HG02840 (cell line): ENCODE data around the gene TMSB4Y.

ENCODE experiments used
- ATAC-seq: cut with Tn5 transposase; IDR thresholded peaks from one replicate; pipeline ENCODE4 v1.9.1; 2021; ENCODE audit warnings: mild to moderate bottlenecking, moderate library complexity, moderate number of reproducible peaks; ENCODE audit not compliant: unreplicated experiment, low FRiP score

The TMSB4Y gene

DNA sequence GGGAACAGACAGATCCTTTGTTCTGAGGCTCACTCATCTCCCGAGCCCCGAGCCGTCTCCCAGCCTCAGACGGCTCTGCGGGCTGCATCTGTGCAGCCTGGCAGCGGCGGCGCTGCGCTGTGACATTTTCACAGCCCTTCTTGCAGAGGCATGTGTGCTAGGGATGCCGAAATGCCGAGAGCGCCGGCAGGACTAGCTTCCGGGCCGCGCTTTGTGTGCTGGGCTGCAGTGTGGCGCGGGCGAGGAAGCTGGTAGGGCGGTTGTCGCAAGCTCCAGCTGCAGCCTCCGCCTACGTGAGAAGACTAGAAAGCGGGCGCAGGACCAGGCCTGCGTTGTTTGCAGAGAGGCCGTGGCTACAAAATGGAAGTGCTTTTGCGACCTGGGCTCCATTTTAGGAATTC lies at the start of gene TMSB4Y:
Gene TMSB4Y (plus strand): TSS at position 332 of the 401 bp plus-strand sequence.
- ATAC-seq, result no peak

DNA sequence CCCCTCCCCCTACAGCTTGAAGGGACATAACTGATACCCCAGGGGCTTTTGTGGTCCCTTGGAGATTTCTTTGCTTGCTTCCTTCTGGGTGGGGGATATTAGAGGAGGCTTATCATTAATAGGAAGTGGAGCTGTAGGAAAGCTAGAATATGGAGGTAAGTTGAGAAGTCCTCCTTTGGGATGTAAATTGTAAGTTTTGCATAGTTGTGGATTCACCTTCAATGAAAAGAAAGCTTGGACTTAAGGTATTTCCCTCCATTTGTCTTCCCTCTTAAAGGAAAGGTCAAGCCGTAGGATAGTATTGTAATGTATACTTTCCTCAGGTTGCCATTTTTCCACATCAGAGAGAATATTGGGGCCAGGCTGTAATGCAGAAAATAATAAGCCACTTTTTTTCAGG lies 39.5 kb upstream of the TMSB4Y start:
- ATAC-seq, result no peak

DNA sequence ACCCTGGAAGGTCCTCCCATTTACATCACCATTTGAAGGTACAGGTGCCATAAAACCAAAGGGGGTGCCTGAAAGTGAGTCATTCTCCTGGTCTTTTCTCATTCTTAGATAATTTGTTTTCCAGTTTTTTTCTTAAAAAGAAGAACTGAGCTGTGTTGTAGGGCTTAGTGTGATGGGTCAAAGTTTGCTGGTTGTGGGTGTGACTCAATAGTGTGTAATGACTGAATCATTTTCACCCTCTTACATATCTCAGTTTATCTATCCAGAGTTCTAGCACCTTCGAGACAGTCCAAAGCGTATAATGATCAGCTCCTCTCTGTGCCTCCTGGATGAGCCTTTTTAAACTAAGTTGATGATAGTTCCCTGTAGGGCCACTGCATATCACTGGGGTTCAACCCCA lies 32.6 kb upstream of the TMSB4Y start:
- no peak for ATAC-seq

DNA sequence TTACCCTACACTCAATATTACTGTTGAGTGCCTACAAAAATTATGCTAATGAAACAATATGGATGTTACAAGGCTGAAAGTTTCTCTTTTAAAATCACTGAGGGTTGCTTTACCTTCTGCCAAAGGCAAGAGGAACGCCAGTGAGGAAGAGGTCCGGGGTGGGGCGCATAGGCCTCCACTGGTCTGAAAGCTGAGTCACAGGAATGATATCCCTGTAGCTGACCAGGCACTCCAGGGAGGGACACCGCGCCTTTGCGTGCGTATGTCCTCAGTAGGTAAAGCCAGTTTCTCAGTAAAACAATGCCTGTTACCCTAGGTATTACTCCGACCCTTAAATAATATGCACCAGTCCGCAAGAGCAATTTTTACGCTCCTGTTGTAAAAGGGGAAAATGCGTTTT lies 1.4 kb upstream of the TMSB4Y start:
- ATAC-seq, result no peak

DNA sequence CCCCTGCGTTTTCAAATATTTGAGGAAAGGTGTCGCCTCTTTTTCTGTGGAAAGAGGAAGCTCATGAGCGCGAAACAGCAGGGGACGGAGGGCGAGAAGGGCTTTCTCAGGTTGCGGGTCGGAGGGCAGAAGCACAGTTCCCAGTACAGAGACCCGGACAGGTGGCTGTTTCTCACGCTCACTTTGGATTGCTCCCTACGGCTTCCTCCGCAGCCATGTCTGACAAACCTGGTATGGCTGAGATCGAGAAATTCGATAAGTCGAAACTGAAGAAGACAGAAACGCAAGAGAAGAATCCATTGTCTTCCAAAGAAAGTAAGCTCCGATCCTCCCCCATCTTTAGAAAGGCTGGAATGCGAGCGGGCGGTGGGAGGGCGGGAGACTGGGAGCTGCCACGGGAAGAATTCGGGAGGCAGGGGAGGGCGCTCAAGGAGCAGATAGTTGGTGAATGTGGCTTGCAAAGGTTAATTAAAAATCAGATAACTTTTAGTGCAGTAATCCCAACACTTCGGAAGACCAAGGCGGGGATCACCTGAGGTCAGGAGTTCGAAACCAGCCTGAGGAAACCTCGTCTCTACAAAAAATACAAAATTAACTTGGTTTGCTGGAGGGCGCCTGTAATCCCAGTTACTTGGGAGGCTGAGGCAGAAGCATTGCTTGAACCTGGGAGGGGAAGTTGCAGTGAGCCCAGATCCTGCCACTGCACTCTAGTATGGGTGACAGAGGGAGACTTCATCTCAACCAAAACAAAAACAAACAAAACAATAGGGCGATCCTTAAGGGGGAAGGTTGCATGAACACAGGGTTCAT lies 627 bp downstream of the TMSB4Y start:
- ATAC-seq, result no peak

DNA sequence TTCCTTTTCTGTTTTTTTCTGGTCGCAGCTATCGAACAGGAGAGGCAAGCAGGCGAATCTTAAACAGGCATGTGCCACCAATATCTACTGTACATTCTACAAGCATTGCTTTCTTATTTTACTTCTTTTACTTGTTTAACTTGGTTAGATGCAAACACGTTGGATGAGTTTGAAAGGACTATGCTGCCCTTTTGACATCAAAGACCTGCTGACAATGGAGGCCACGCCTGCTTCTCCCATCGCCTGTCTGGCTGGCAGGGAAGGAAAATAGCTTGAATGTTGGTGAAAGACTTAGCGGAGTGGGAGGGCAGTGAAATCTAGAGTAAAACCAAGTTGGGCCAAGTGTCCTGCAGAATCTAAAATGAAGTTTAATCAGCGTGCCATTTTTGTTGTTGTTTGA lies 1.5 kb downstream of the TMSB4Y start:
- ATAC-seq, result no peak

DNA sequence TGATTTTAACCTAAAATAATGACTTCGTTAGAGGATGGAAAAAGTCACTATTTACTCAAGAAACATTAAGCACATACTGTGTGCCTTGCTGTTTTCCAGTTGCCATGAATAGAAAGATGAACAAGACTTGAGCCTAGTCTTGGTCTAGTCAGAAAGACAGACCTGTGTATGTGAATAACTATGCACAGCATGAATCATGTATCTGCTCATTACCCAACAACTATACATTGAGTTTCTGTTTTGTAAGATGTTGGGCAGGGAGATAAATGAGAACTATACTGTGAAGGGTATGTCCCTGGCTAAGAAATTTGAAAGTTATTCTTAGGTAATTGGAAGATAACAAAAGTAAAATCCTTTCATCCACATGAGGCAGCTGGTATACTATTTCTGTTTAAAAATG lies 4.3 kb downstream of the TMSB4Y start:
- ATAC-seq, result no peak

DNA sequence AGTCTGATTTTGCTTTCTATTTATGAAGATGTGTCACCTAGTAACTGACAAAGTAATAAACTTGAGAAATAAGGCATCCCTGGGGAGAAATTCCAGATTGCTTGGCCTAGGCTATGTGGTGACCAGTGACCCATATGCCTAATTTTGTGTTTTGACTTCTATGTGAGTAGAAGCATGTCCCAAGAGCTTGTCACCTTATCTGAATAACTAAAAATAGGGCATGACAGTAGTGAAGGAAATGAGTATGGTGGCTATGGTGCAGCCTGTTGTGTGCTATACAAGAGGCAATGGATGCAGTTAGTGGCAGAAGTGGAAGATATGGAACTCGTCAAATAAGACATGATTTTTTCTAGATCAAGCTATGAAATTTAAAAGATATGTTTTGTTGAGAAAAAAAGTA lies 15.3 kb downstream of the TMSB4Y start:
- ATAC-seq, result no peak

DNA sequence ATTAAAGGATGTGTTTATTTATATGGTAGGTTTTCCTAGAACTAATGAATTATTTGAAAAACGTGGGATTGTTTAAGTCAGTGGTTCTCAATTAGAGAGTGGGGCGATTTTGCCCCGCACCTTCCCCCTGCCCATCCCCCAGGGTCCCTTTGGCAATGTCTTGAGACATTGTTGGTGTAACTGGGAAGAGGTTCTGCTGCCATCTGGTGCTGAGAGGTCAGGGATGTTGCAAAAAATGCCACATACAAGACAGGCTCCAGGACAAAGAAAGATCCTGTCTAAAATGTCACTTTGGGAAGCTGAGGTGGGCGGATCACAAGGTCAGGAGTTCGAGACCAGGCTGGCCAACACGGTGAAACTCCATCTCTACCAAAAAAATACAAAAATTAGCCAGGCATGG lies 25.8 kb downstream of the TMSB4Y start:
- no peak for ATAC-seq

DNA sequence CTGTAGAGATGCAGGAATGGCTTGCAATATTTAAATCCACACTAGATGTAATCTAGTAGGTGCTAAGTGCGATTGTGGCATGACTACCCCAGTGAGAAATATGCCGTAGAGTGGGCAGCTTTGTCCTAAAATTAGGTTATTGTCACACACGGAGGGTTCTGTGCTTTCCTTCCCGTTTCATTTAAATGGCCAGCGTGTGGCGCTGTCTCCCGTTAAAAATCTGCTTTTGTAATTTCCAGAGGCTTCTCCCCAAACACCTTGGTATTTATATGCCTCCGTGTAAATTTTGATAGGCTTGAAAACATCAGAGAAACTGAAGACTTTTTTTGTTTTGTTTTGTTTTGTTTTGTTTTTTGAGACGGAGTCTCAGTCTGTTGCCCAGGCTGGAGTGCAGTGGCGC lies 34.9 kb downstream of the TMSB4Y start:
- ATAC-seq, result no peak

DNA sequence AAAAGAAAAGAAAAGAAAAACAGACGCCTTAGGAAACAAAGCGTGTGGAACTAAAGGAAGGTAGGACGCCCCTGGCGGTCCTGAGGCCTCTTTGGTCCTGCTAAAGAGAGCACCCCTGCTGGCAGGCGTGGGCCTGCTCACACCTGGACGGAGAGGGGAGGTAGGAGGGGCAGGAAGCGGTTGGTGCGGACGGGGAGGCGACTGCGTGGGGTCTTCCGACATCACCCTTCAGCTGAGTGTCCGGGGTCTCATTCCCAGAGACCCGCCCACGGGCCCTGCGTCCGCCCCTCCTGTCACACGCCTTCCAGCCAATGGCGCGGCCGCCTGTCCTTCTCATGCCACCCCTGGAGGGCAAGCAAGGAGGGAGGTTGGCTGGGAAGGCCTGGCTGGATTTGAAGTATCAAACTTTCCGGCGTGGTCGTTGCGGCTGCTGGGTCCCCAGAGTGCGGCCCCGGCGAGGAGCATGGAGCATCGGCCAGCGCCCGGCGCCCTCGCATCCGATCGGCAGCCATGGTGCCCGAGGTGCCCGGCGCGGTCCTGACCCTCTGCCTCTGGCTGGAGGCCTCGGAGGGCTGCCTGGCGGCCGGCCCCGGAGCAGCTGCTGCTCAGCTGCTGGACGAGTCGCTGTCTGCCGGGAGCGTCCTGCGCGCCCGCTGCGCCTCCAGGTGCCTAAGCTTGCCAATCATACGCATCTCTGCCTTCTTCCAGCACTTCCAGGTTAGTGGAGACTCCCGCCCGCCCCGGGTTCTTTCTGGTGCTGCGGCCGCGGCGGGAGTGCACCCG lies 47.8 kb downstream of the TMSB4Y start:
- no peak for ATAC-seq

DNA sequence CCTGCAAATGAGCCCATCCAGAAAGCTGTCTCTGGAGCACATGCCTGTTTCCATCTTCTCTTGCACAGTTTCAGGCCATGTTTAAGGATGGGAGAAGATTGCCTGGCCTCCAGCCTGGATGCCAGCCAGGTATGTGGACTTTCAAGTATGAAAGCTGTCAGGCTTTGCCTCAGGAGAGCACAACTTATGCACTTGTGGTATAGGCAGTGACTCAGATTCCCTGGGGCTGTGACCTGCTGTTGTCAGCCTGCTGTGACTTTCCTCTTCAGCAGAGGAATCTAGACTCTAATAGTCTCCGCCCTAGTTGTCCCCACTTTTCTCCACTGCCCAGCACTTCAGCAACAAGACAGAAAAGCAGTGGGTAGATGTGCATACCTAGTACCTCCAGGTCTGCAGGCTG lies 51.0 kb downstream of the TMSB4Y start:
- ATAC-seq, result no peak
